Peyer's patch (tissue), 4 donors: ENCODE data around the gene ARID1A. TPM values are rescaled to one million over a fixed set of nuclear protein-coding genes. Genes with fewer than 3 reads are reported as not detected.
A peak's percentile ranks its signal among the peaks of the same experiment; 100 is the strongest.
"Not testable (repeated sequence)": the region's sequence is repeated elsewhere in the genome, so short reads cannot be mapped to it uniquely, and the experiment has no call there.

ENCODE experiments used
- DNase-seq, 3 donors: peaks; one replicate each; pipeline ENCODE4 v3.0.0-alpha.2; 2017 to 2019
- H3K27ac ChIP-seq, 4 donors: fragments of 200-600 bp; sonication (generic); one replicate each; pipeline ENCODE4 v1.5.1; 2016 to 2019
- H3K27me3 ChIP-seq, 2 donors: fragments of 200-600 bp; sonication (generic); one replicate each; pipeline ENCODE4 v1.5.1; 2019
- H3K36me3 ChIP-seq, 3 donors: fragments of 200-600 bp; sonication (generic); one replicate each; pipeline ENCODE4 v1.5.1; 2016 to 2019
- H3K4me1 ChIP-seq, 4 donors: fragments of 200-600 bp; sonication (generic); one replicate each; pipeline ENCODE4 v1.5.1; 2016 to 2019
- H3K4me3 ChIP-seq, 4 donors: fragments of 200-600 bp; sonication (generic); 1 replicate in 3 of 4; 2 replicates in 1 of 4; pipeline ENCODE4 v1.5.1; 2016 to 2019; ENCODE audit warnings: mild to moderate bottlenecking in 1 of 4
- H3K9me3 ChIP-seq, 4 donors: fragments of 200-600 bp; sonication (generic); one replicate each; pipeline ENCODE4 v1.5.1; 2016 to 2019; ENCODE audit warnings: mild to moderate bottlenecking in 1 of 4
- CTCF ChIP-seq, 6 experiments: fragments of 450-650 bp in 4 of 6; fragments of 200-600 bp in 2 of 6; sonication (generic) in 1 of 6; IDR thresholded peaks; one replicate each; pipeline ENCODE4 v1.5.1; 2017 to 2019; ENCODE audit warnings: antibody characterized with exemption in 6 of 6, mild to moderate bottlenecking in 3 of 6, moderate library complexity in 1 of 6
- POLR2A ChIP-seq, 2 donors: fragments of 450-650 bp; IDR thresholded peaks; one replicate each; pipeline ENCODE4 v1.5.1; 2017; ENCODE audit warnings: antibody characterized with exemption in 2 of 2, mild to moderate bottlenecking in 2 of 2, moderate library complexity in 2 of 2
- total RNA-seq, 4 donors: library from RNA; depleted of rRNA; stranded (reverse); fragments of >200 nt; gene quantifications; one replicate each; pipeline ENCODE4 v1.1.0, GENCODE V29; 2016

Gene ARID1A
- total RNA-seq, 4 donors from 2014 or later, result 49.4 to 90.8 (median 66.8) TPM

- Histone ChIP-seq H3K27ac (peak overlapping the region in 1 of 4 donors; percentile 34), H3K4me1 (peaks cover 3 to 88% (median 30%) of the 10 kb centered on the region in 4 donors), H3K4me3 (no peak overlapping the region), H3K27me3 (no peaks in the 10 kb centered on the region), H3K9me3 (no peaks in the 10 kb centered on the region), H3K36me3 (no peaks in the 10 kb centered on the region)
- no peak for DNase-seq
- TF ChIP-seq CTCF (IDR thresholded peaks at IDR 0.05) (peak in 1 of 6 experiments; percentile 26), POLR2A (IDR thresholded peaks at IDR 0.05) (no peak)
These were observed 23.4 kb downstream of the ARID1A start for GRCh38 chr1:26719205-26719604.

- Histone ChIP-seq H3K9me3 (no peaks in the 10 kb centered on the region), H3K4me1 (peaks cover 3 to 96% (median 30%) of the 10 kb centered on the region in 4 donors), H3K27me3 (no peaks in the 10 kb centered on the region), H3K4me3 (no peak overlapping the region), H3K36me3 (no peaks in the 10 kb centered on the region), H3K27ac (no peak overlapping the region)
- TF ChIP-seq CTCF (IDR thresholded peaks at IDR 0.05), result no peak
- no peak for TF ChIP-seq POLR2A (IDR thresholded peaks at IDR 0.05)
- DNase-seq, result no peak
These were observed 26.0 kb downstream of the ARID1A start for GRCh38 chr1:26721669-26722355.

- TF ChIP-seq POLR2A (IDR thresholded peaks at IDR 0.05) (no peak), CTCF (IDR thresholded peaks at IDR 0.05) (no peak)
- DNase-seq, result peak; percentile 68 to 87 (median 75)
- Histone ChIP-seq H3K27me3 (no peaks in the 10 kb centered on the region), H3K9me3 (no peaks in the 10 kb centered on the region), H3K4me3 (peak overlapping the region in 1 of 4 donors; percentile 4), H3K36me3 (no peaks in the 10 kb centered on the region), H3K27ac (peak overlapping the region; percentile 21 to 70 (median 48)), H3K4me1 (peaks cover 3 to 84% (median 33%) of the 10 kb centered on the region in 4 donors)
These were observed 27.5 kb downstream of the ARID1A start for GRCh38 chr1:26723013-26723991.

- no peak overlapping the region for H3K4me3 ChIP-seq
- DNase-seq, result no peak
- no peaks in the 10 kb centered on the region for H3K27me3 ChIP-seq
- no peak for TF ChIP-seq CTCF (IDR thresholded peaks at IDR 0.05)
- TF ChIP-seq POLR2A (IDR thresholded peaks at IDR 0.05), result no peak
- no peaks in the 10 kb centered on the region for H3K36me3 ChIP-seq
- H3K9me3 ChIP-seq, result no peaks in the 10 kb centered on the region
- H3K27ac ChIP-seq, result peak overlapping the region in 2 of 4 donors; percentile 55 to 70
- peaks cover 3 to 78% (median 31%) of the 10 kb centered on the region in 4 donors for H3K4me1 ChIP-seq
These were observed 28.3 kb downstream of the ARID1A start for GRCh38 chr1:26724118-26724517.

GRCh38 chr1:26724926-26725325, 29.1 kb downstream of the ARID1A start:
- TF ChIP-seq POLR2A (IDR thresholded peaks at IDR 0.05) (no peak), CTCF (IDR thresholded peaks at IDR 0.05) (no peak)
- Histone ChIP-seq H3K9me3 (no peaks in the 10 kb centered on the region), H3K4me1 (peaks cover 3 to 73% (median 30%) of the 10 kb centered on the region in 4 donors), H3K27me3 (no peaks in the 10 kb centered on the region), H3K27ac (peak overlapping the region in 1 of 4 donors; percentile 26), H3K36me3 (peaks cover 0 to 6% (median 0%) of the 10 kb centered on the region in 3 donors), H3K4me3 (no peak overlapping the region)
- no peak for DNase-seq

- not testable (repeated sequence) for H3K4me3 ChIP-seq, DNase-seq, H3K27ac ChIP-seq, H3K9me3 ChIP-seq, H3K27me3 ChIP-seq
- Histone ChIP-seq H3K36me3 (peaks cover 0 to 14% (median 0%) of the 10 kb centered on the region in 3 donors), H3K4me1 (peaks cover 3 to 63% (median 29%) of the 10 kb centered on the region in 4 donors)
These were observed 30.1 kb downstream of the ARID1A start for GRCh38 chr1:26725904-26726303.
